CD14-positive monocyte (primary cell): Measurements from ENCODE around the gene PLEK2. TPM values are rescaled to one million over a fixed set of nuclear protein-coding genes. Genes with fewer than 3 reads are reported as not detected.

Experiments used
- DNase-seq, 3 donors: peaks; one replicate each; pipeline ENCODE4 v3.0.0-alpha.2; 2011 to 2022
- H2AFZ ChIP-seq: 2 replicates; pipeline ENCODE4 v1.6.0; 2012; ENCODE audit warnings: mild to moderate bottlenecking, low read depth, low read length, inconsistent platforms; ENCODE audit not compliant: insufficient read depth, poor library complexity, severe bottlenecking
- H3K27ac ChIP-seq, 2 donors: 1 replicate in 1 of 2; 2 replicates in 1 of 2; pipeline ENCODE4 v1.5.1; 2012 to 2013; ENCODE audit warnings: low read length in 2 of 2, control low read depth in 1 of 2, inconsistent platforms in 1 of 2, low read depth in 1 of 2, mild to moderate bottlenecking in 1 of 2
- H3K27me3 ChIP-seq, 2 donors: one replicate each; pipeline versions ENCODE4 v1.6.0 to v1.6.1; 2011 to 2013; ENCODE audit warnings: low read length in 2 of 2; ENCODE audit not compliant: control insufficient read depth in 2 of 2, insufficient read depth in 2 of 2
- H3K36me3 ChIP-seq, 2 donors: replicated peaks in 1 of 2; 1 replicate in 1 of 2; 2 replicates in 1 of 2; pipeline versions ENCODE4 v1.5.1 to v1.6.1; 2012 to 2013; ENCODE audit warnings: low read length in 2 of 2, control low read depth in 1 of 2, inconsistent platforms in 1 of 2, mild to moderate bottlenecking in 1 of 2; ENCODE audit not compliant: insufficient read depth in 2 of 2, control insufficient read depth in 1 of 2
- H3K4me1 ChIP-seq, 2 donors: 1 replicate in 1 of 2; 2 replicates in 1 of 2; pipeline versions ENCODE4 v1.5.1 to v1.6.1; 2012 to 2013; ENCODE audit warnings: low read length in 2 of 2, control low read depth in 1 of 2, inconsistent platforms in 1 of 2, mild to moderate bottlenecking in 1 of 2, moderate library complexity in 1 of 2; ENCODE audit not compliant: insufficient read depth in 2 of 2, control insufficient read depth in 1 of 2
- H3K4me2 ChIP-seq: replicated peaks from 2 replicates; pipeline ENCODE3; 2012; ENCODE audit warnings: low read length, moderate library complexity, mild to moderate bottlenecking; ENCODE audit not compliant: poor library complexity, severe bottlenecking; ENCODE audit errors: extremely low read depth
- H3K4me3 ChIP-seq, 3 experiments: fragments of 200-600 bp in 1 of 3; sonication (generic) in 1 of 3; replicated peaks in 1 of 3; 1 replicate in 2 of 3; 2 replicates in 1 of 3; pipeline ENCODE4 v1.5.1; 2011 to 2013; ENCODE audit warnings: low read length in 3 of 3, mild to moderate bottlenecking in 3 of 3, control low read depth in 2 of 3, low read depth in 2 of 3, inconsistent platforms in 1 of 3, moderate library complexity in 1 of 3
- H3K79me2 ChIP-seq: 2 replicates; pipeline ENCODE4 v1.6.0; 2012; ENCODE audit warnings: mild to moderate bottlenecking, control low read depth, inconsistent platforms, low read length, moderate library complexity; ENCODE audit not compliant: insufficient read depth
- H3K9ac ChIP-seq: 2 replicates; pipeline ENCODE4 v1.6.0; 2017; ENCODE audit warnings: low read length, mild to moderate bottlenecking; ENCODE audit not compliant: insufficient read depth, poor library complexity, severe bottlenecking
- H3K9me3 ChIP-seq, 2 donors: replicated peaks in 1 of 2; 1 replicate in 1 of 2; 2 replicates in 1 of 2; pipeline versions ENCODE4 v1.5.1 to v1.6.1; 2012 to 2013; ENCODE audit warnings: low read length in 2 of 2, control low read depth in 1 of 2; ENCODE audit not compliant: control insufficient read depth in 1 of 2, insufficient read depth in 1 of 2
- H4K20me1 ChIP-seq: 2 replicates; pipeline ENCODE4 v1.6.0; 2012; ENCODE audit warnings: mild to moderate bottlenecking, low read length, control low read depth, moderate library complexity; ENCODE audit not compliant: insufficient read depth
- H3K27ac Mint-ChIP-seq, 7 donors: one replicate each; pipeline ENCODE4 v1.8.0; 2020; ENCODE audit warnings: mild to moderate bottlenecking in 7 of 7, mixed read lengths in 7 of 7, moderate library complexity in 6 of 7, inconsistent platforms in 2 of 7
- H3K27me3 Mint-ChIP-seq, 3 donors: one replicate each; pipeline ENCODE4 v1.8.0; 2021 to 2022; ENCODE audit warnings: low read depth in 3 of 3, mild to moderate bottlenecking in 3 of 3, mixed read lengths in 3 of 3, moderate library complexity in 3 of 3, inconsistent platforms in 1 of 3
- H3K36me3 Mint-ChIP-seq, 2 donors: one replicate each; pipeline ENCODE4 v1.8.0; 2020; ENCODE audit warnings: mixed read lengths in 2 of 2, inconsistent platforms in 1 of 2, mild to moderate bottlenecking in 1 of 2
- H3K4me1 Mint-ChIP-seq: one replicate; pipeline ENCODE4 v1.8.0; 2020; ENCODE audit warnings: mild to moderate bottlenecking, mixed read lengths
- H3K4me3 Mint-ChIP-seq, 2 donors: one replicate each; pipeline ENCODE4 v1.8.0; 2020; ENCODE audit warnings: mild to moderate bottlenecking in 2 of 2, mixed read lengths in 2 of 2, moderate library complexity in 1 of 2
- H3K9me3 Mint-ChIP-seq, 7 donors: one replicate each; pipeline ENCODE4 v1.8.0; 2020 to 2022; ENCODE audit warnings: mixed read lengths in 7 of 7, mild to moderate bottlenecking in 6 of 7, moderate library complexity in 6 of 7, inconsistent platforms in 2 of 7
- CTCF ChIP-seq: fragments of 200-600 bp; IDR thresholded peaks from one replicate; pipeline ENCODE4 v1.8.0; 2022; ENCODE audit warnings: antibody characterized with exemption, mild to moderate bottlenecking
- WGBS: methylation state at CpG from one replicate; pipeline ENCODE4 v1.1.5; 2013; ENCODE audit warnings: missing lambda C conversion rate; ENCODE audit not compliant: insufficient coverage; 5-methylcytosine and 5-hydroxymethylcytosine counted together
- intact Hi-C, 2 donors: fragments of 100-400 bp; cut with micrococcal nuclease; formaldehyde crosslinking; loops; one replicate each; pipeline versions ENCODE4 v1.15.0 to v1.15.1; 2023
- polyA plus RNA-seq, 3 donors: library from polyadenylated mRNA; depleted of rRNA in 1 of 3; unstranded in 2 of 3; stranded (reverse) in 1 of 3; fragments of 300-500 nt in 2 of 3; fragments of >200 nt in 1 of 3; fragmentation: Illumina TruSeq in 2 of 3; gene quantifications; 1 replicate in 2 of 3; 2 replicates in 1 of 3; pipeline ENCODE4 v1.2.3, GENCODE V29; 2012 to 2021

PLEK2 gene
- polyA plus RNA-seq, 3 donors = 0.20 TPM; not detected in 2

GRCh38 chr14:67413806-67414769, 2.1 kb upstream of the PLEK2 start:
- H3K9me3 Mint-ChIP-seq = peaks cover 0 to 2% (median 0%) of the 10 kb centered on the region in 7 donors
- no peaks in the 10 kb centered on the region for H3K36me3 Mint-ChIP-seq
- H2AFZ ChIP-seq = no peak overlapping the region
- DNase-seq = peak; percentile 48 to 79 (median 59)
- H3K4me1 ChIP-seq = peaks cover 16 to 22% of the 10 kb centered on the region in 2 donors
- intact Hi-C loops = no loop called here
- peaks cover 26 to 45% (median 41%) of the 10 kb centered on the region in 3 donors for H3K27me3 Mint-ChIP-seq
- no peak overlapping the region for H3K4me3 ChIP-seq
- no peak overlapping the region for H3K4me3 Mint-ChIP-seq
- WGBS = no CpG with 5 or more reads among the region's 3 CpGs
- peaks cover 8 to 13% of the 10 kb centered on the region in 2 donors for H3K27me3 ChIP-seq
- no peak for TF ChIP-seq CTCF
- H3K36me3 ChIP-seq = no peaks in the 10 kb centered on the region
- H3K9me3 ChIP-seq = no peaks in the 10 kb centered on the region
- H3K27ac ChIP-seq = no peak overlapping the region
- no peaks in the 10 kb centered on the region for H4K20me1 ChIP-seq
- no peak overlapping the region for H3K9ac ChIP-seq
- no peak overlapping the region for H3K4me2 ChIP-seq
- H3K79me2 ChIP-seq = no peaks in the 10 kb centered on the region
- H3K27ac Mint-ChIP-seq = peak overlapping the region in 3 of 7 donors; percentile 30 to 75 (median 45)
- H3K4me1 Mint-ChIP-seq = peaks cover 19% of the 10 kb centered on the region

- H3K9me3 ChIP-seq = no peaks in the 10 kb centered on the region
- no peak overlapping the region for H3K9ac ChIP-seq
- peak overlapping the region; percentile 72 to 83 for H3K4me3 Mint-ChIP-seq
- H3K9me3 Mint-ChIP-seq = peaks cover 0 to 2% (median 0%) of the 10 kb centered on the region in 7 donors
- H3K36me3 ChIP-seq = no peaks in the 10 kb centered on the region
- no peaks in the 10 kb centered on the region for H3K36me3 Mint-ChIP-seq
- peaks cover 16 to 22% of the 10 kb centered on the region in 2 donors for H3K4me1 ChIP-seq
- peaks cover 19% of the 10 kb centered on the region for H3K4me1 Mint-ChIP-seq
- no CpG with 5 or more reads among the region's 8 CpGs for WGBS
- peak overlapping the region in 1 of 7 donors; percentile 69 for H3K27ac Mint-ChIP-seq
- TF ChIP-seq CTCF = no peak
- H3K27me3 Mint-ChIP-seq = peaks cover 26 to 41% (median 37%) of the 10 kb centered on the region in 3 donors
- intact Hi-C loops = no loop called here
- H3K4me3 ChIP-seq = peak overlapping the region in 1 of 3 experiments; percentile 67
- peaks cover 8 to 13% of the 10 kb centered on the region in 2 donors for H3K27me3 ChIP-seq
- H3K79me2 ChIP-seq = no peaks in the 10 kb centered on the region
- H3K27ac ChIP-seq = no peak overlapping the region
- peak overlapping the region; percentile 81 for H2AFZ ChIP-seq
- H4K20me1 ChIP-seq = no peaks in the 10 kb centered on the region
- DNase-seq = no peak
- H3K4me2 ChIP-seq = peak overlapping the region; percentile 70
Measured at GRCh38 chr14:67411370-67411769, 595 bp downstream of the PLEK2 start.
